ENCODE data around the gene SLC9B1.
"Not testable (repeated sequence)": the region's sequence is repeated elsewhere in the genome, so short reads cannot be mapped to it uniquely, and the experiment has no call there.

The SLC9B1 gene

GRCh38 chr4:102918859-102919258 lies 100.6 kb downstream of the SLC9B1 start:
- H3K4me3 ChIP-seq, result no peak overlapping the region
- DNase-seq (ENCODE audit: low read depth, low spot score), result no peak
- TF ChIP-seq FOXP2 (optimal IDR thresholded peaks at IDR 0.05; ENCODE audit: control extremely low read depth, extremely low read length, insufficient read depth), result no peak
- TF ChIP-seq EZH2 (IDR thresholded peaks at IDR 0.05), result no peak
- no peak for TF ChIP-seq POLR2AphosphoS5 (IDR thresholded peaks at IDR 0.05; ENCODE audit: borderline replicate concordance, low read depth, low read length)
- no peak overlapping the region for H3K27ac ChIP-seq
- no peaks in the 10 kb centered on the region for H3K36me3 ChIP-seq (ENCODE audit: insufficient read depth, low read length)
- H3K9me3 ChIP-seq (ENCODE audit: low read depth, low read length), result no peaks in the 10 kb centered on the region
- H3K9ac ChIP-seq (ENCODE audit: insufficient read length), result no peak overlapping the region

GRCh38 chr4:102901804-102902203 lies 117.7 kb downstream of the SLC9B1 start:
- Histone ChIP-seq H3K4me3 (no peak overlapping the region), H3K9me3 (ENCODE audit: low read depth, low read length) (no peaks in the 10 kb centered on the region), H3K9ac (ENCODE audit: insufficient read length) (no peak overlapping the region), H3K36me3 (ENCODE audit: insufficient read depth, low read length) (no peaks in the 10 kb centered on the region), H3K27ac (no peak overlapping the region)
- DNase-seq (ENCODE audit: low read depth, low spot score), result no peak
- TF ChIP-seq EZH2 (IDR thresholded peaks at IDR 0.05) (no peak), FOXP2 (optimal IDR thresholded peaks at IDR 0.05; ENCODE audit: control extremely low read depth, extremely low read length, insufficient read depth) (no peak)

DNA sequence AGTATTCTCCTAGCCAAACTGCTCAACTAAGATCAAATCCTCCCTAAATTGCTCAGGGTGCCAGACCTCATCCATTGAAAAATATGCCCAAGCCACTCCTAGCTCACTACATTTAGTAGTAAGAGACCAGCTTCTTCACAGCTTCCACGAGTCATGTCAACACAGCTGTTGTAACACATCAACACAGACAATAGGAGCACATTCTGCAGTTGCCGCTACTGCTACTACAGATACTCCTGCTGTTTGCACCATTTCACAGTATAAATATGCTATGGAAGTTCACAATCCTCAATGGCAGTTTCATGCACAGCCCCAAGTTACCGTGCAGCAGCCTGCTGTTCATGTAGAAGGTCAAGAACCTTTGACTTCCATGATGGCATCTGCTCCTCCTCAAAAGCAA lies 121.9 kb downstream of the SLC9B1 start:
- H3K27ac ChIP-seq; DNase-seq (ENCODE audit: low read depth, low spot score); H3K36me3 ChIP-seq (ENCODE audit: insufficient read depth, low read length): not testable (repeated sequence)

GRCh38 chr4:102896547-102896946 lies 123.0 kb downstream of the SLC9B1 start:
- DNase-seq (ENCODE audit: low read depth, low spot score); H3K27ac ChIP-seq; H3K36me3 ChIP-seq (ENCODE audit: insufficient read depth, low read length); H3K9me3 ChIP-seq (ENCODE audit: low read depth, low read length); H3K4me3 ChIP-seq; H3K9ac ChIP-seq (ENCODE audit: insufficient read length): not testable (repeated sequence)

More for the DNA sequence above, 121.9 kb downstream of the SLC9B1 start:
- H3K9me3 ChIP-seq (ENCODE audit: low read depth, low read length); H3K4me3 ChIP-seq; H3K9ac ChIP-seq (ENCODE audit: insufficient read length): not testable (repeated sequence)

DNA sequence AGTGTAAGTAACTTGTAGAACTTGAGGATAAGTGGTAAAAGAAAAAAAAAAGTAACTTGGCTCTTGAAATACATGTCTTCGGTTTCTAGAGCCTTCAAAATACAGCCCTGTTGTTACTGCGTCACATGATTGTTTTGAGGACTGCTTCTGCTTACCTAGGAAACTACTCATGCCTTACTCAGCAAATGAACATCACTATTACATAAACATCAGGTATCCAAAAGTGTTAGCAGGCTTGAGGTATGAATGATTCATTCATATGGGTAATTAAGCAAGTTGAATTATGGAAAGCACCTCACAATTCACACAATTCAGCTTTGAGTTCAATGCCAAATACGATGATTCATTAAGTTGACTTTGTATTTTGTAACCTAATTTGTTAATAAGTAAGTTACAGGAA lies 129.6 kb downstream of the SLC9B1 start:
- H3K36me3 ChIP-seq (ENCODE audit: insufficient read depth, low read length); H3K9ac ChIP-seq (ENCODE audit: insufficient read length); H3K4me3 ChIP-seq; H3K9me3 ChIP-seq (ENCODE audit: low read depth, low read length); DNase-seq (ENCODE audit: low read depth, low spot score); H3K27ac ChIP-seq: not testable (repeated sequence)

DNA sequence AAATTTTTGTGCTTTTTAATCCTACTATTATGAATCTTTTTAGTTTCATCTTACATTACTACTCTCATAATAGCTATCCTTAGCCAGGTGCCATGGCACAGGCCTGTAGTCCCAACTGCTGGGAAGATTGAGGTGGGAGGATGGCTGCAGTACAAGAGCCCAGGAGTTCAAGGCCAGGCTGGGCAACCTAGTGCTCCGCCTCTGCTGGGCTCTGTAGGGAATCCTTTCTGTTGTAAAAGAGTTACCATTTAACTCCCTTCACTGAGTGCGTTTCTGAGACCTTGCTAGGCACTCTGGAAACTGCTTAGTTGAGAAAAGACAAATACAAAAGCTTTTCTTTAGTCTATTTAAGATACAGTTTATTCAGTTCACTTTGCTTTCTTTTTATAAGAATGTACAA lies 130.9 kb downstream of the SLC9B1 start:
- not testable (repeated sequence) for H3K9ac ChIP-seq (ENCODE audit: insufficient read length); DNase-seq (ENCODE audit: low read depth, low spot score); H3K9me3 ChIP-seq (ENCODE audit: low read depth, low read length)

DNA sequence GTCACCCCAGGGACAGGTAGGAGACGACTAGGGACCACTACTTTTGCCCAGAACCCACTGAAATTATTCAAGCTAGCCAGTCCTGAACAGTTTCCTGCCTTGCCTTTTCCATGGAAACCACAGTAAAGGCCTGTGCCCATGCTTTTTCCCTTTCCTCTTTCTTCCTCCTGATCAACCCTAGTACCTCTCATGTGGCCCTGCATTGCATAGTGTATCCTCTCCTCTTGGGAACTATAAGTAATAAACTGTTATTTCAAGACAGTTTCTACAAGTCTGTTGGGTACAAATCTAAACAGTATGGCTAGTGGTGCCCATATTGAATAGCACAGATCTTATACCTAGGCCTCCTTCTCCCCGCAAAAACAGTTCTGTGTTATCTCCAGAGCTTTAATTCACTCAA lies 136.2 kb downstream of the SLC9B1 start:
- no peak for DNase-seq (ENCODE audit: low read depth, low spot score)
- no peak overlapping the region for H3K27ac ChIP-seq
- H3K4me3 ChIP-seq, result no peak overlapping the region
- no peaks in the 10 kb centered on the region for H3K9me3 ChIP-seq (ENCODE audit: low read depth, low read length)
- TF ChIP-seq EZH2 (IDR thresholded peaks at IDR 0.05), result no peak
- no peak for TF ChIP-seq FOXP2 (optimal IDR thresholded peaks at IDR 0.05; ENCODE audit: control extremely low read depth, extremely low read length, insufficient read depth)
- no peak for TF ChIP-seq POLR2AphosphoS5 (IDR thresholded peaks at IDR 0.05; ENCODE audit: borderline replicate concordance, low read depth, low read length)
- H3K9ac ChIP-seq (ENCODE audit: insufficient read length), result no peak overlapping the region
- 0 out of 2 replicates have a peak, but pooled peaks cover 4% of the 10 kb centered on the region for H3K36me3 ChIP-seq (ENCODE audit: insufficient read depth, low read length)

More for the DNA sequence above, 130.9 kb downstream of the SLC9B1 start:
- not testable (repeated sequence) for H3K4me3 ChIP-seq; H3K27ac ChIP-seq; H3K36me3 ChIP-seq (ENCODE audit: insufficient read depth, low read length)

DNA sequence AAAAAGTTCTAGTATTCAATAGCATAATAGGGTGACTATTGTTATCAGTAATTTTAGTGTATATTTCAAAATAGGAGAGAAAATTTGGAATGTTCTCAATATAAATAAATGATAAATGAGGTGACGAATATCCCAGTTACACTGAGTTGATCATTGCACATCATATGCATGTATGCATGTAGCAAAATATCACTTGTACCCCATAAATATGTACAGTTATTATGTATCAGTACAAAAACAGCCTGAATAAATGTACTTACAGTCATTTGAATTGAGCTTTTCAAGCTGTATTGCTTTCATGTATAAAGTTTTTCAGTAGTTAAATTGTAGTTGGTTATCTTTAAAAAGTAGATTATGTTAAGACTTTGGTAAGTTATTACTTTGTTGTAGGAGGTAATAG lies 138.2 kb downstream of the SLC9B1 start:
- H3K4me3 ChIP-seq, result no peak overlapping the region
- no peaks in the 10 kb centered on the region; the same call in 1 of the 2 replicates for H3K9me3 ChIP-seq (ENCODE audit: low read depth, low read length)
- no peak for DNase-seq (ENCODE audit: low read depth, low spot score)
- TF ChIP-seq FOXP2 (optimal IDR thresholded peaks at IDR 0.05; ENCODE audit: control extremely low read depth, extremely low read length, insufficient read depth) (no peak), POLR2AphosphoS5 (IDR thresholded peaks at IDR 0.05; ENCODE audit: borderline replicate concordance, low read depth, low read length) (no peak), EZH2 (IDR thresholded peaks at IDR 0.05) (no peak)
- H3K9ac ChIP-seq (ENCODE audit: insufficient read length), result no peak overlapping the region
- H3K36me3 ChIP-seq (ENCODE audit: insufficient read depth, low read length), result peaks cover 20% of the 10 kb centered on the region; the same call in 1 of the 2 replicates
- H3K27ac ChIP-seq, result no peak overlapping the region

DNA sequence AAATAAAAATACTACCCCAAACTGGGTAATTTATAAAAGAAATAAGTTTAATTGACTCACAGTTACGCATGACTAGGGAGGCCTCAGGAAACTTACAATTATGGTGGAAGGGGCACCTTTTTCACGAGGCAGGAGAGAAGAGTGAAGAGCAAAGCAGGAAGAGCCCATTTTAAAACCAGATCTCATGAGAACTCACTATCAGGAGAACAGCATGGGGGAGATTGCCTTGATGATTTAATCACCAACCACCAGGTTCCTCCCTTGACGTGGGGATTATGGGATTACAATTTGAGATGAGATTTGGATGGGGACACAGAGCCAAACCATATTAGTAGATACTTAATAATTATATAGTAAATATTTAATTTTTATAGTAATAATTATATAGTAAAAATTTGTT lies 140.6 kb downstream of the SLC9B1 start:
- no peak for DNase-seq (ENCODE audit: low read depth, low spot score)
- Histone ChIP-seq H3K27ac (no peak overlapping the region), H3K9me3 (ENCODE audit: low read depth, low read length) (no peaks in the 10 kb centered on the region; the same call in 1 of the 2 replicates), H3K9ac (ENCODE audit: insufficient read length) (no peak overlapping the region), H3K4me3 (no peak overlapping the region), H3K36me3 (ENCODE audit: insufficient read depth, low read length) (peaks cover 35% of the 10 kb centered on the region)
- TF ChIP-seq EZH2 (IDR thresholded peaks at IDR 0.05) (no peak), POLR2AphosphoS5 (IDR thresholded peaks at IDR 0.05; ENCODE audit: borderline replicate concordance, low read depth, low read length) (no peak), FOXP2 (optimal IDR thresholded peaks at IDR 0.05; ENCODE audit: control extremely low read depth, extremely low read length, insufficient read depth) (no peak)

GRCh38 chr4:102878349-102878748 lies 141.2 kb downstream of the SLC9B1 start:
- peaks cover 37% of the 10 kb centered on the region for H3K36me3 ChIP-seq (ENCODE audit: insufficient read depth, low read length)
- not testable (repeated sequence) for H3K4me3 ChIP-seq; DNase-seq (ENCODE audit: low read depth, low spot score)

DNA sequence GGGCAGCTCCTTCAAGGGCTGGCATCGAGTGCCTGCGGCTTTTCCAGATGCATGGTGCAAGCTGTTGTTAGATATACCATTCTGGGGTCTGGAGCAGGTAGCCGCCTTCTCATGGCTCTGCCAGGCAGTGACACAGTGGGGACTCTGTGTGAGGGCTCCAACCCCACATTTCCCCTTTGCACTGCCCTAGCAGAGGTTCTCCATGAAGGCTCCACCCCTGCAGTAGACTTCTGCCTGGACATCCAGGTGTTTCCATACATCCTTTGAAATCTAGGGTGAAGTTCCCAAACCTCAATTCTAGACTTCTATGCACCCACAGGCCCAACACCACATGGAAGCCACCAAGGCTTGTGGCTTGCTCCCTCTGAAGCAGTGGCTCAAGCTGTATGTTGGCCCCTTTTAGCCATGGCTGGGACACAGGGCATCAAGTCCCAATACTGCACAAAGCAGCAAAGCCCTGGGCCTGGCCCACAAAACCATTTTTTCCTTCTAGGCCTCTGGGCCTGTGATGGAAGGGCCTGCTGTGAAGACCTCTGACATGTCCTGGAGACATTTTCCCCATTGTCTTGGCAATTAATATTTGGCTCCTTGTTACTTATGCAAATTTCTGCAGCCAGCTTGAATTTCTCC lies 141.9 kb downstream of the SLC9B1 start:
- not testable (repeated sequence) for H3K4me3 ChIP-seq; H3K9ac ChIP-seq (ENCODE audit: insufficient read length); H3K9me3 ChIP-seq (ENCODE audit: low read depth, low read length); H3K27ac ChIP-seq; DNase-seq (ENCODE audit: low read depth, low spot score)
- H3K36me3 ChIP-seq (ENCODE audit: insufficient read depth, low read length), result peaks cover 44% of the 10 kb centered on the region

More at GRCh38 chr4:102878349-102878748, 141.2 kb downstream of the SLC9B1 start:
- H3K27ac ChIP-seq; H3K9me3 ChIP-seq (ENCODE audit: low read depth, low read length); H3K9ac ChIP-seq (ENCODE audit: insufficient read length): not testable (repeated sequence)
